GM18858 (cell line): ENCODE data around the gene TANK.
A peak's percentile ranks its signal among the peaks of the same experiment; 100 is the strongest.

Experiments used
- ATAC-seq: cut with Tn5 transposase; IDR thresholded peaks from one replicate; pipeline ENCODE4 v1.9.1; 2021; ENCODE audit not compliant: unreplicated experiment

TANK gene

GRCh38 chr2:161223139-161223732, 63.0 kb downstream of the TANK start:
- ATAC-seq, result peak; percentile 65

GRCh38 chr2:161228511-161229240, 68.4 kb downstream of the TANK start:
- ATAC-seq, result no peak

GRCh38 chr2:161230959-161231358, 70.7 kb downstream of the TANK start:
- ATAC-seq, result no peak

- no peak for ATAC-seq
Measured at GRCh38 chr2:161232571-161232970, 72.3 kb downstream of the TANK start.

GRCh38 chr2:161233858-161234431, 73.7 kb downstream of the TANK start:
- peak; percentile 54 for ATAC-seq

GRCh38 chr2:161234627-161235026, 74.4 kb downstream of the TANK start:
- no peak for ATAC-seq

GRCh38 chr2:161237392-161238264, 77.4 kb downstream of the TANK start:
- ATAC-seq, result peak; percentile 23

- ATAC-seq, result no peak
Measured at GRCh38 chr2:161238265-161238559, 78.0 kb downstream of the TANK start.

GRCh38 chr2:161238560-161239325, 78.5 kb downstream of the TANK start:
- no peak for ATAC-seq

GRCh38 chr2:161239326-161240109, 79.3 kb downstream of the TANK start:
- ATAC-seq, result no peak

GRCh38 chr2:161241894-161242293, 81.7 kb downstream of the TANK start:
- ATAC-seq, result no peak

GRCh38 chr2:161243312-161243711, 83.1 kb downstream of the TANK start:
- peak; percentile 26 for ATAC-seq

- ATAC-seq, result no peak
Measured at GRCh38 chr2:161243905-161244304, 83.7 kb downstream of the TANK start.

GRCh38 chr2:161244387-161245260, 84.4 kb downstream of the TANK start:
- ATAC-seq, result peak; percentile 74

GRCh38 chr2:161245261-161245553, 85.0 kb downstream of the TANK start:
- no peak for ATAC-seq

- ATAC-seq, result no peak
Measured at GRCh38 chr2:161245671-161246070, 85.4 kb downstream of the TANK start.

- ATAC-seq, result no peak
Measured at GRCh38 chr2:161246281-161246680, 86.1 kb downstream of the TANK start.

- ATAC-seq, result peak; percentile 64
Measured at GRCh38 chr2:161250864-161251436, 90.7 kb downstream of the TANK start.
